Vagina (tissue), 2 donors: Measurements from ENCODE around the gene SPG21. TPM values are rescaled to one million over a fixed set of nuclear protein-coding genes. Genes with fewer than 3 reads are reported as not detected.

ENCODE experiments used
- DNase-seq, 2 donors: peaks; one replicate each; pipeline ENCODE4 v3.0.0-alpha.2; 2017; ENCODE audit errors: extremely low spot score in 2 of 2
- H3K27ac ChIP-seq: fragments of 200-600 bp; sonication (generic); one replicate; pipeline ENCODE4 v1.5.1; 2019
- H3K27me3 ChIP-seq: fragments of 200-600 bp; sonication (generic); one replicate; pipeline ENCODE4 v1.5.1; 2019
- H3K36me3 ChIP-seq, 2 donors: fragments of 200-600 bp; sonication (generic); one replicate each; pipeline ENCODE4 v1.5.1; 2017 to 2019
- H3K4me1 ChIP-seq: fragments of 200-600 bp; sonication (generic); one replicate; pipeline ENCODE4 v1.5.1; 2019
- H3K4me3 ChIP-seq, 2 donors: fragments of 200-600 bp; sonication (generic); 1 replicate in 1 of 2; 2 replicates in 1 of 2; pipeline ENCODE4 v1.5.1; 2016 to 2019
- H3K9me3 ChIP-seq: fragments of 200-600 bp; sonication (generic); one replicate; pipeline ENCODE4 v1.5.1; 2019
- CTCF ChIP-seq, 3 experiments: fragments of 450-650 bp in 2 of 3; fragments of 200-600 bp in 1 of 3; sonication (generic) in 1 of 3; IDR thresholded peaks; one replicate each; pipeline ENCODE4 v1.5.1; 2017 to 2019; ENCODE audit warnings: antibody characterized with exemption in 3 of 3, mild to moderate bottlenecking in 2 of 3, moderate library complexity in 2 of 3
- POLR2A ChIP-seq, 2 donors: fragments of 450-650 bp; IDR thresholded peaks; one replicate each; pipeline ENCODE4 v1.6.1; 2017; ENCODE audit warnings: antibody characterized with exemption in 2 of 2, mild to moderate bottlenecking in 2 of 2, moderate library complexity in 2 of 2
- POLR2AphosphoS5 ChIP-seq, 2 donors: sonication (generic); formaldehyde crosslinking; IDR thresholded peaks; one replicate each; pipeline ENCODE4 v1.9.0; 2017; ENCODE audit warnings: antibody characterized with exemption in 2 of 2, mild to moderate bottlenecking in 2 of 2, low read depth in 1 of 2; ENCODE audit not compliant: insufficient read depth in 1 of 2
- intact Hi-C: fragments of 100-400 bp; cut with DNase I; formaldehyde crosslinking; loops from one replicate; pipeline ENCODE4 v1.15.1; 2023
- total RNA-seq: library from RNA; depleted of rRNA; stranded (reverse); fragments of >200 nt; gene quantifications from one replicate; pipeline ENCODE4 v1.2.3, GENCODE V29; 2016

The SPG21 gene
- total RNA-seq, 1 donor from 2014 or later = 62.6 TPM

- H3K4me3 ChIP-seq = no peak overlapping the region
- intact Hi-C loops = no loop called here
- no peaks in the 10 kb centered on the region for H3K9me3 ChIP-seq
- H3K4me1 ChIP-seq = peaks cover 32% of the 10 kb centered on the region
- peaks cover 0 to 33% of the 10 kb centered on the region in 2 donors for H3K36me3 ChIP-seq
- H3K27ac ChIP-seq = no peak overlapping the region
- TF ChIP-seq POLR2A (IDR thresholded peaks at IDR 0.05) = no peak
- no peaks in the 10 kb centered on the region for H3K27me3 ChIP-seq
- DNase-seq = no peak
Observed at GRCh38 chr15:64981812-64982431, 7.8 kb downstream of the SPG21 start.

GRCh38 chr15:64979252-64979710 lies 10.4 kb downstream of the SPG21 start:
- no peak overlapping the region for H3K4me3 ChIP-seq

GRCh38 chr15:64975390-64975789 lies 14.3 kb downstream of the SPG21 start:
- Histone ChIP-seq H3K36me3 (peaks cover 0 to 77% of the 10 kb centered on the region in 2 donors), H3K27ac (no peak overlapping the region), H3K4me3 (no peak overlapping the region), H3K27me3 (no peaks in the 10 kb centered on the region), H3K4me1 (no peaks in the 10 kb centered on the region), H3K9me3 (no peaks in the 10 kb centered on the region)
- intact Hi-C loops = no loop called here
- TF ChIP-seq CTCF (IDR thresholded peaks at IDR 0.05) (no peak), POLR2A (IDR thresholded peaks at IDR 0.05) (no peak)
- DNase-seq = no peak

More at GRCh38 chr15:64979252-64979710, 10.4 kb downstream of the SPG21 start:
- no peaks in the 10 kb centered on the region for H3K9me3 ChIP-seq
- H3K36me3 ChIP-seq = peaks cover 0 to 51% of the 10 kb centered on the region in 2 donors
- no peaks in the 10 kb centered on the region for H3K27me3 ChIP-seq
- H3K4me1 ChIP-seq = peaks cover 6% of the 10 kb centered on the region
- TF ChIP-seq POLR2AphosphoS5 (IDR thresholded peaks at IDR 0.05; ENCODE audit: insufficient read depth in 1 of 2, low read depth in 1 of 2) = no peak
- TF ChIP-seq POLR2A (IDR thresholded peaks at IDR 0.05) = no peak
- no peak for TF ChIP-seq CTCF (IDR thresholded peaks at IDR 0.05)
- H3K27ac ChIP-seq = no peak overlapping the region
- no peak for DNase-seq
- intact Hi-C loops = no loop called here

- Histone ChIP-seq H3K36me3 (peaks cover 0 to 72% of the 10 kb centered on the region in 2 donors), H3K9me3 (no peaks in the 10 kb centered on the region), H3K27me3 (no peaks in the 10 kb centered on the region), H3K4me3 (no peak overlapping the region), H3K27ac (no peak overlapping the region), H3K4me1 (no peaks in the 10 kb centered on the region)
- TF ChIP-seq CTCF (IDR thresholded peaks at IDR 0.05) = no peak
- TF ChIP-seq POLR2AphosphoS5 (IDR thresholded peaks at IDR 0.05; ENCODE audit: insufficient read depth in 1 of 2, low read depth in 1 of 2) = no peak
- TF ChIP-seq POLR2A (IDR thresholded peaks at IDR 0.05) = no peak
- no peak for DNase-seq
- intact Hi-C loops = no loop called here
Observed at GRCh38 chr15:64970698-64971097, 19.0 kb downstream of the SPG21 start.

- TF ChIP-seq POLR2AphosphoS5 (IDR thresholded peaks at IDR 0.05; ENCODE audit: insufficient read depth in 1 of 2, low read depth in 1 of 2) (no peak), CTCF (IDR thresholded peaks at IDR 0.05) (no peak), POLR2A (IDR thresholded peaks at IDR 0.05) (no peak)
- DNase-seq = no peak
- no peaks in the 10 kb centered on the region for H3K4me1 ChIP-seq
- H3K27me3 ChIP-seq = no peaks in the 10 kb centered on the region
- H3K36me3 ChIP-seq = peaks cover 0 to 77% of the 10 kb centered on the region in 2 donors
- intact Hi-C loops = no loop called here
- H3K27ac ChIP-seq = no peak overlapping the region
- no peaks in the 10 kb centered on the region for H3K9me3 ChIP-seq
- no peak overlapping the region for H3K4me3 ChIP-seq
Observed at GRCh38 chr15:64969401-64969800, 20.3 kb downstream of the SPG21 start.
